ENCODE data around the gene CTNND1.

CTNND1 gene

GRCh38 chr11:57772562-57772961 is 11.0 kb downstream of the CTNND1 start:
- DNase-seq (ENCODE audit: low spot score in 2 of 2) = no peak
- no peak overlapping the region for H3K4me3 ChIP-seq
- in situ Hi-C loops (cut with MboI; ENCODE audit: low sequenced_read_pairs) = no loop called here
- H3K36me3 ChIP-seq (replicated peaks) = 0 out of 2 replicates have a peak, but pooled peaks cover 3% of the 10 kb centered on the region
- H3K4me1 ChIP-seq = peaks cover 24% of the 10 kb centered on the region
- no peaks in the 10 kb centered on the region for H3K27me3 ChIP-seq (ENCODE audit: low read depth)
- H3K9me3 ChIP-seq = no peaks in the 10 kb centered on the region

- no peaks in the 10 kb centered on the region for H3K27me3 ChIP-seq (ENCODE audit: low read depth)
- peaks cover 29% of the 10 kb centered on the region for H3K4me1 ChIP-seq
- no peaks in the 10 kb centered on the region for H3K9me3 ChIP-seq
- DNase-seq (ENCODE audit: low spot score in 2 of 2) = no peak
- no peak overlapping the region for H3K4me3 ChIP-seq
- 0 out of 2 replicates have a peak, but pooled peaks cover 3% of the 10 kb centered on the region for H3K36me3 ChIP-seq (replicated peaks)
- in situ Hi-C loops (cut with MboI; ENCODE audit: low sequenced_read_pairs) = no loop called here
Measured at GRCh38 chr11:57773026-57773598, 11.5 kb downstream of the CTNND1 start.

GRCh38 chr11:57775491-57775890 is 13.9 kb downstream of the CTNND1 start:
- H3K27me3 ChIP-seq (ENCODE audit: low read depth) = no peaks in the 10 kb centered on the region
- DNase-seq (ENCODE audit: low spot score in 2 of 2) = no peak
- peaks cover 45% of the 10 kb centered on the region for H3K4me1 ChIP-seq
- no peaks in the 10 kb centered on the region for H3K9me3 ChIP-seq
- no peak overlapping the region for H3K4me3 ChIP-seq
- in situ Hi-C loops (cut with MboI; ENCODE audit: low sequenced_read_pairs) = no loop called here
- H3K36me3 ChIP-seq (replicated peaks) = 0 out of 2 replicates have a peak, but pooled peaks cover 3% of the 10 kb centered on the region

GRCh38 chr11:57776031-57776521 is 14.5 kb downstream of the CTNND1 start:
- in situ Hi-C loops (cut with MboI; ENCODE audit: low sequenced_read_pairs) = no loop called here
- Histone ChIP-seq H3K27me3 (ENCODE audit: low read depth) (no peaks in the 10 kb centered on the region), H3K9me3 (no peaks in the 10 kb centered on the region), H3K4me1 (peaks cover 51% of the 10 kb centered on the region), H3K4me3 (no peak overlapping the region), H3K36me3 (replicated peaks) (0 out of 2 replicates have a peak, but pooled peaks cover 3% of the 10 kb centered on the region)
- DNase-seq (ENCODE audit: low spot score in 2 of 2) = no peak

- Histone ChIP-seq H3K4me1 (peaks cover 57% of the 10 kb centered on the region), H3K36me3 (replicated peaks) (0 out of 2 replicates have a peak, but pooled peaks cover 3% of the 10 kb centered on the region), H3K27me3 (ENCODE audit: low read depth) (no peaks in the 10 kb centered on the region), H3K9me3 (no peaks in the 10 kb centered on the region), H3K4me3 (no peak overlapping the region)
- in situ Hi-C loops (cut with MboI; ENCODE audit: low sequenced_read_pairs) = no loop called here
- DNase-seq (ENCODE audit: low spot score in 2 of 2) = no peak
Measured at GRCh38 chr11:57776577-57777210, 15.1 kb downstream of the CTNND1 start.

GRCh38 chr11:57777969-57778317 is 16.3 kb downstream of the CTNND1 start:
- DNase-seq (ENCODE audit: low spot score in 2 of 2) = peak in 1 of 2 experiments; percentile 56
- no peak overlapping the region; the same call in 1 of the 2 replicates for H3K4me3 ChIP-seq
- 0 out of 2 replicates have a peak, but pooled peaks cover 3% of the 10 kb centered on the region for H3K36me3 ChIP-seq (replicated peaks)
- H3K9me3 ChIP-seq = no peaks in the 10 kb centered on the region
- H3K27me3 ChIP-seq (ENCODE audit: low read depth) = no peaks in the 10 kb centered on the region
- peaks cover 60% of the 10 kb centered on the region for H3K4me1 ChIP-seq
- in situ Hi-C loops (cut with MboI; ENCODE audit: low sequenced_read_pairs) = no loop called here

GRCh38 chr11:57778318-57779037 is 16.9 kb downstream of the CTNND1 start:
- H3K9me3 ChIP-seq = no peaks in the 10 kb centered on the region
- H3K4me3 ChIP-seq = no peak overlapping the region; the same call in 1 of the 2 replicates
- peaks cover 60% of the 10 kb centered on the region for H3K4me1 ChIP-seq
- in situ Hi-C loops (cut with MboI; ENCODE audit: low sequenced_read_pairs) = no loop called here
- H3K27me3 ChIP-seq (ENCODE audit: low read depth) = no peaks in the 10 kb centered on the region
- H3K36me3 ChIP-seq (replicated peaks) = 0 out of 2 replicates have a peak, but pooled peaks cover 3% of the 10 kb centered on the region
- DNase-seq (ENCODE audit: low spot score in 2 of 2) = peak; percentile 94 to 98

- peak; percentile 41 to 55 for DNase-seq (ENCODE audit: low spot score in 2 of 2)
- Histone ChIP-seq H3K36me3 (replicated peaks) (no peaks in the 10 kb centered on the region), H3K9me3 (no peaks in the 10 kb centered on the region), H3K4me3 (no peak overlapping the region), H3K27me3 (ENCODE audit: low read depth) (no peaks in the 10 kb centered on the region), H3K4me1 (peaks cover 60% of the 10 kb centered on the region)
- in situ Hi-C loops (cut with MboI; ENCODE audit: low sequenced_read_pairs) = no loop called here
Measured at GRCh38 chr11:57779276-57779675, 17.7 kb downstream of the CTNND1 start.

GRCh38 chr11:57781529-57781943 is 19.9 kb downstream of the CTNND1 start:
- in situ Hi-C loops (cut with MboI; ENCODE audit: low sequenced_read_pairs) = no loop called here
- H3K4me3 ChIP-seq = no peak overlapping the region

GRCh38 chr11:57785072-57785471 is 23.5 kb downstream of the CTNND1 start:
- no peaks in the 10 kb centered on the region; the same call in 1 of the 2 replicates for H3K36me3 ChIP-seq (replicated peaks)
- H3K4me1 ChIP-seq = peaks cover 17% of the 10 kb centered on the region
- in situ Hi-C loops (cut with MboI; ENCODE audit: low sequenced_read_pairs) = no loop called here
- no peak overlapping the region for H3K4me3 ChIP-seq
- no peaks in the 10 kb centered on the region for H3K27me3 ChIP-seq (ENCODE audit: low read depth)
- H3K9me3 ChIP-seq = no peaks in the 10 kb centered on the region
- no peak for DNase-seq (ENCODE audit: low spot score in 2 of 2)

More at GRCh38 chr11:57781529-57781943, 19.9 kb downstream of the CTNND1 start:
- Histone ChIP-seq H3K9me3 (no peaks in the 10 kb centered on the region), H3K27me3 (ENCODE audit: low read depth) (no peaks in the 10 kb centered on the region), H3K36me3 (replicated peaks) (no peaks in the 10 kb centered on the region; the same call in 1 of the 2 replicates), H3K4me1 (peaks cover 47% of the 10 kb centered on the region)
- peak in 1 of 2 experiments; percentile 41 for DNase-seq (ENCODE audit: low spot score in 2 of 2)

- H3K9me3 ChIP-seq = no peaks in the 10 kb centered on the region
- peaks cover 6% of the 10 kb centered on the region for H3K4me1 ChIP-seq
- in situ Hi-C loops (cut with MboI; ENCODE audit: low sequenced_read_pairs) = no loop called here
- no peak for DNase-seq (ENCODE audit: low spot score in 2 of 2)
- no peaks in the 10 kb centered on the region; the same call in 1 of the 2 replicates for H3K36me3 ChIP-seq (replicated peaks)
- no peaks in the 10 kb centered on the region for H3K27me3 ChIP-seq (ENCODE audit: low read depth)
- H3K4me3 ChIP-seq = no peak overlapping the region
Measured at GRCh38 chr11:57786436-57786835, 24.8 kb downstream of the CTNND1 start.

GRCh38 chr11:57787006-57787604 is 25.5 kb downstream of the CTNND1 start:
- DNase-seq (ENCODE audit: low spot score in 2 of 2) = no peak
- Histone ChIP-seq H3K9me3 (no peaks in the 10 kb centered on the region), H3K4me1 (no peaks in the 10 kb centered on the region), H3K27me3 (ENCODE audit: low read depth) (no peaks in the 10 kb centered on the region), H3K4me3 (no peak overlapping the region), H3K36me3 (replicated peaks) (peaks cover 5% of the 10 kb centered on the region)
- in situ Hi-C loops (cut with MboI; ENCODE audit: low sequenced_read_pairs) = no loop called here

- no peak for DNase-seq (ENCODE audit: low spot score in 2 of 2)
- peaks cover 7% of the 10 kb centered on the region for H3K36me3 ChIP-seq (replicated peaks)
- H3K4me1 ChIP-seq = no peaks in the 10 kb centered on the region
- H3K9me3 ChIP-seq = no peaks in the 10 kb centered on the region
- no peak overlapping the region for H3K4me3 ChIP-seq
- H3K27me3 ChIP-seq (ENCODE audit: low read depth) = no peaks in the 10 kb centered on the region
- in situ Hi-C loops (cut with MboI; ENCODE audit: low sequenced_read_pairs) = no loop called here
Measured at GRCh38 chr11:57787920-57788702, 26.5 kb downstream of the CTNND1 start.
